IMR-90 (cell line): ENCODE measurements around the gene ZNF558.

ENCODE experiments used
- MAZ ChIP-seq: IDR thresholded peaks from 2 replicates; pipeline ENCODE4 v1.6.1; 2012; ENCODE audit warnings: low read depth, mild to moderate bottlenecking, low read length, improper control_type of control experiment, moderate library complexity, borderline replicate concordance
- MXI1 ChIP-seq: IDR thresholded peaks from 2 replicates; pipeline ENCODE4 v1.6.1; 2012; ENCODE audit warnings: low read depth, mild to moderate bottlenecking, low read length, moderate library complexity, borderline replicate concordance
- RCOR1 ChIP-seq: IDR thresholded peaks from 2 replicates; pipeline ENCODE4 v1.6.1; 2012; ENCODE audit warnings: mild to moderate bottlenecking, low read length, improper control_type of control experiment; ENCODE audit not compliant: insufficient replicate concordance
- RFX5 ChIP-seq: IDR thresholded peaks from 2 replicates; pipeline ENCODE4 v1.8.0; 2012; ENCODE audit warnings: low read depth, mild to moderate bottlenecking, low read length, moderate library complexity
- TF ChIP-seq, protein P1 (sequence below): conservative IDR thresholded peaks from 2 replicates; pipeline ENCODE4 v1.5.1; 2012; ENCODE audit warnings: mild to moderate bottlenecking, low read depth, low read length, improper control_type of control experiment
- TF ChIP-seq, protein P2 (sequence below): fragments of 150-350 bp; IDR thresholded peaks from 2 replicates; pipeline ENCODE4 v1.6.1; 2017; ENCODE audit warnings: mild to moderate bottlenecking, antibody characterized with exemption, low read length, low read depth

DNA sequence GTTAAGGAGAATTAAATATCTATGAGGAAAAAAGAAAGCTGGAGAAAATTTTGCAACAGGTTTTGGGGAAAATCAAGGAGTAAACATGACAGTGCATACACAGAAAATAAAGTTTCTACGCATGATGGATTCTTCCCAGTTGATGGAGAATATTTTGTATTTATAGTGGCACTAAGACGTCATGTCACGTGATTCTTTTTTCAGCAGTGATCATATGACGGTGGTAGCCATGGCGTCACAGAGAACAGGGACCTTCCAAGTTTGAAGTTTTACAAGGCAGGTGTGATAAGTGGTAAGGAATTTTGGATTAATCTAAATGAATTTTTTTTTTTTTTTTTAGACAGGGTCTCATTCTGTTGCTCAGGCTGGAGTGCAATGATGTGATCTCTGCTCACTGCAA is 8.6 kb upstream of the ZNF558 start:
- TF ChIP-seq MAZ: no peak
- no peak for TF ChIP-seq RCOR1
- TF ChIP-seq, protein P1, sequence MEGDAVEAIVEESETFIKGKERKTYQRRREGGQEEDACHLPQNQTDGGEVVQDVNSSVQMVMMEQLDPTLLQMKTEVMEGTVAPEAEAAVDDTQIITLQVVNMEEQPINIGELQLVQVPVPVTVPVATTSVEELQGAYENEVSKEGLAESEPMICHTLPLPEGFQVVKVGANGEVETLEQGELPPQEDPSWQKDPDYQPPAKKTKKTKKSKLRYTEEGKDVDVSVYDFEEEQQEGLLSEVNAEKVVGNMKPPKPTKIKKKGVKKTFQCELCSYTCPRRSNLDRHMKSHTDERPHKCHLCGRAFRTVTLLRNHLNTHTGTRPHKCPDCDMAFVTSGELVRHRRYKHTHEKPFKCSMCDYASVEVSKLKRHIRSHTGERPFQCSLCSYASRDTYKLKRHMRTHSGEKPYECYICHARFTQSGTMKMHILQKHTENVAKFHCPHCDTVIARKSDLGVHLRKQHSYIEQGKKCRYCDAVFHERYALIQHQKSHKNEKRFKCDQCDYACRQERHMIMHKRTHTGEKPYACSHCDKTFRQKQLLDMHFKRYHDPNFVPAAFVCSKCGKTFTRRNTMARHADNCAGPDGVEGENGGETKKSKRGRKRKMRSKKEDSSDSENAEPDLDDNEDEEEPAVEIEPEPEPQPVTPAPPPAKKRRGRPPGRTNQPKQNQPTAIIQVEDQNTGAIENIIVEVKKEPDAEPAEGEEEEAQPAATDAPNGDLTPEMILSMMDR: no peak
- no peak for TF ChIP-seq RFX5
- no peak for TF ChIP-seq MXI1
- TF ChIP-seq, protein P2, sequence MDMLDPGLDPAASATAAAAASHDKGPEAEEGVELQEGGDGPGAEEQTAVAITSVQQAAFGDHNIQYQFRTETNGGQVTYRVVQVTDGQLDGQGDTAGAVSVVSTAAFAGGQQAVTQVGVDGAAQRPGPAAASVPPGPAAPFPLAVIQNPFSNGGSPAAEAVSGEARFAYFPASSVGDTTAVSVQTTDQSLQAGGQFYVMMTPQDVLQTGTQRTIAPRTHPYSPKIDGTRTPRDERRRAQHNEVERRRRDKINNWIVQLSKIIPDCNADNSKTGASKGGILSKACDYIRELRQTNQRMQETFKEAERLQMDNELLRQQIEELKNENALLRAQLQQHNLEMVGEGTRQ: no peak
